GM18861 (cell line): ENCODE data around the gene KAZALD1.

Experiments
- ATAC-seq: cut with Tn5 transposase; IDR thresholded peaks from one replicate; pipeline ENCODE4 v1.9.1; 2021; ENCODE audit not compliant: unreplicated experiment

Gene KAZALD1

DNA sequence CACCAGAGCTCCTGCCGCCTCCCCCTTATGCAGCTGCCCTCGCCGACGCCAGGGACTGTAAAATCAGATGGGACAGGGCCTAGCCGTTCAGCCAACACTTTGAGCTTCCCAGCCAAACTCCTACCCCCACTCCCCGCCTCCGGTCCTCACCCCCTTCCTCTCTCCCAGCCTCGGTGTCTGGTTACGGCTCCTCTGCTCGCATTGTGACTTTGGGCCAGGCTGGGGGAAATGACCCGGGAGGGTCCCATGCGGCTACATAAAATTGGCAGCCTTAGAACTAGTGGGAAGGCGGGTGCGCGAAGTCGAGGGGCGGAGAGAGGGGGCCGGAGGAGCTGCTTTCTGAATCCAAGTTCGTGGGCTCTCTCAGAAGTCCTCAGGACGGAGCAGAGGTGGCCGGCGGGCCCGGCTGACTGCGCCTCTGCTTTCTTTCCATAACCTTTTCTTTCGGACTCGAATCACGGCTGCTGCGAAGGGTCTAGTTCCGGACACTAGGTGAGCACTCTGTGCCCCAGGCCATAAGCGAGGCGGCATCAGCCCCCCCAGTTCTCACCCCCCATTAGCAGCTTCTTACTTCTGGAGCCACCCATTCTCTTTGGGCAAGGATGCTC lies at the start of gene KAZALD1:
Gene KAZALD1, plus strand, starts transcription at position 366 of the 608 bp plus-strand sequence. CDS start 604 bp downstream, outside the sequence.
- no peak for ATAC-seq

DNA sequence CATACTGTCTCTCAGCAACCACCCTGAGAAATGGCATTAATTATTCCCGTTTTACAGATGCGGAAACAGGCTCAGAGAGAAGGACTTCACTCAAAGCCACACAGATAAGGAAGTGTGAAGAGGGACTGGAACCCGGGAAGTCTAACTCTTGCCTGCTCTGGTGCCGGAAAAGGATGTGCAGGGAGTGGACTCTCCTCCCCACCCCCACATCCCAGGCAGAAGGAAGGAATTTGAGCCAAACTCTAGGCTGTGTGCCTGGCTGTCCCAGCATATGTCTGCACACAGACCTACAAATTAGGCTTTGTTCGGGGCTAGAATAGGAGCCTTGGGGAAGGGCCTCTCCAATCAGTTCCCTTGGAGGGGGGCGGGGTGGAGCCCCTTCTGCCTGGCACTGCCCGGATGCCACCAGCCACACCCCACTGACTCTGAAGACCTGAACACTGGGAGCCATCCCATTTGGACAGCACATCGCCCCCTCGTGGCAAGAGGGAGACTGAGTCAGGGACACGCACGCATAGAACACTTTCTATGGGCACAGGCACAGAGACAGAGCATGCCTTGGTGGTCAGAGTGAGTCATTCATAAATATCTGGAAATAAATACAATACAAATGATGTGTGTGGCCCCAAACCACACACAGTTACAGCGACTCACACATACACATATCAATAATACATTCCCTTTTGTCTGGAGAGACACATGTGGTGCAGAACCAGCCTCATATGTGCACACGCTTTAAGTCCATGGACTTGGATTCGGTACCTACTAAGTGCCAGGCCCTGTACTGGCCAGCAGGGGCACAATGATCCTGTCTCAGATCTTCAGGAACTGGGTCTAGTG lies 49.0 kb upstream of the KAZALD1 start:
- peak; percentile 77 for ATAC-seq

- ATAC-seq: no peak
Observed at GRCh38 chr10:101013365-101013825, 48.4 kb upstream of the KAZALD1 start.

DNA sequence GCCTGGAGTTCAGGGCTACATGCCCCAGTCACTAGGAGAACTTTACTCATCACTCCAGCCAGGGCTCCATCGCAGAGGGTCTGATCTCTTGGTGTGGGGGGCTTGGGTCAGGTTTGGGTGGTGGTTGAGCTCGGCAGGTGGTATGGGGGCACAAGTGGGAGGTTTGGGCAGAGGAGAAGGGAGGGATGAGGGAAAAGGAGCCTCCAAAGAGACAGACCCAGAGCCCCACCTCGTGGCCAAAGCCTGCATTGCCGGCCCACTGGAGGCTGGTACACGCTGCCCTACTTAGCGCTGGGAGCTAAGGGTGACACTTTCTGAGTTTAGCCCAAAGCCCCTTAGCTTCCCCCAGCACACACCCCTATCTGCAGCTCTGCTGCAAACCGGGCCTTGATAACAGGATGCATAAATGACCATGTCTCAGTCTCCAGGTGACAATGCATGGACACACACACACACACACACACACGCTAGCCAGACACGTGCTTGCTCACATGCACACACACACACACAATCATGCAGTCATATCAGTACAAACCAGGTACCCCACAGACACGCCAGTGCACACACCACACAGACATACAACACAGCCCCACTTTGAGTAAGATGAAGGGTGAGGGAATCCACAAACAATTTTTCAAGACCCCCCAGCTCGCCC lies 47.4 kb upstream of the KAZALD1 start:
- ATAC-seq: no peak

- no peak for ATAC-seq
Observed at GRCh38 chr10:101014966-101015581, 46.7 kb upstream of the KAZALD1 start.

- no peak for ATAC-seq
Observed at GRCh38 chr10:101015582-101015973, 46.2 kb upstream of the KAZALD1 start.

- no peak for ATAC-seq
Observed at GRCh38 chr10:101016814-101017213, 45.0 kb upstream of the KAZALD1 start.

- no peak for ATAC-seq
Observed at GRCh38 chr10:101018118-101018599, 43.6 kb upstream of the KAZALD1 start.

DNA sequence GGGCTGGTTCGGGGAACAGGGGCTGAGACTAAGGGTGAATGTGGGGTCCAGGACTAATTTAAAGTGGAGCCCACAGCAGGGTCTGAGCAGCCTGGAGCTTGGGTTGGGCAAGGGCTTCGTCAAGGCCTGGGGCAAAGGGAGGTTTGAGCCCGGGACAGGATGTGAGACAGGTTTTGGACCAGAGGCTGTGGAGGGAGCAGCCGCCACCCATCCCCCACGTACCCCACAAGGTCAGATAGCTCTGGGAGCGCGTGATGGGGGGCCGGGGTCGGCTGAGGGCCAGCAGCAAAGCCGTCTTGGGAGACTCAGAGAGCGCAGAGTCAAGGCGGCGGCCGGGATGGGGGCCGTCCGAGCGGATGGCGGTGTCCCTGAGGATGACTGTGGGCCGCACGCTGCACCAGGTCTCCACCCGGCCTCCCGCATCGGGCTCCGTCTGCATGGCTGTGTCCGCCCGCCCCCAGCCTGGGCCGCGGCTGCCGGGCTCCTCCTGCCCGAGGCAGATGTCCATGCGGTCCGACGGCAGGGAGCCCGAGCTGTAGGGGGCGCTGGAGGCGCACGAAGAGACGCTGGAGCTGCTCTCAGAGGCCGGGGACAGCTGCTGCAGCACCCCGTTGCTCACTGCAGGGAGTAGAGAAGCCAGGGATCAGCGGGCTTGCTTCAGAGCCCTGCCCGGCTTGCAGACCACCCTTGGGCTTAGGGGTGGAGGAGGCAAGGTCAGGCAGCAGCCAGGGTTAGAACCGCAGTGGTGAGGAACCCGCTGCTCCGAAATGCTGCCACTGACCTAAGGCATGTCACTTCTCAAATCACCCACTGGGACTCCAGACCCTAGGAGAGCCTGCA lies 43.0 kb upstream of the KAZALD1 start:
- no peak for ATAC-seq

- ATAC-seq: no peak
Observed at GRCh38 chr10:101019440-101019703, 42.4 kb upstream of the KAZALD1 start.

- ATAC-seq: no peak
Observed at GRCh38 chr10:101020427-101021075, 41.2 kb upstream of the KAZALD1 start.

- no peak for ATAC-seq
Observed at GRCh38 chr10:101021239-101021638, 40.5 kb upstream of the KAZALD1 start.

- ATAC-seq: no peak
Observed at GRCh38 chr10:101021692-101022251, 40.0 kb upstream of the KAZALD1 start.

GRCh38 chr10:101022967-101023705 lies 38.7 kb upstream of the KAZALD1 start:
- no peak for ATAC-seq

- ATAC-seq: no peak
Observed at GRCh38 chr10:101027106-101027720, 34.6 kb upstream of the KAZALD1 start.

- ATAC-seq: no peak
Observed at GRCh38 chr10:101028446-101029337, 33.1 kb upstream of the KAZALD1 start.

- ATAC-seq: no peak
Observed at GRCh38 chr10:101029520-101030295, 32.1 kb upstream of the KAZALD1 start.
